ENCODE data around the gene NDUFB1.

DNA sequence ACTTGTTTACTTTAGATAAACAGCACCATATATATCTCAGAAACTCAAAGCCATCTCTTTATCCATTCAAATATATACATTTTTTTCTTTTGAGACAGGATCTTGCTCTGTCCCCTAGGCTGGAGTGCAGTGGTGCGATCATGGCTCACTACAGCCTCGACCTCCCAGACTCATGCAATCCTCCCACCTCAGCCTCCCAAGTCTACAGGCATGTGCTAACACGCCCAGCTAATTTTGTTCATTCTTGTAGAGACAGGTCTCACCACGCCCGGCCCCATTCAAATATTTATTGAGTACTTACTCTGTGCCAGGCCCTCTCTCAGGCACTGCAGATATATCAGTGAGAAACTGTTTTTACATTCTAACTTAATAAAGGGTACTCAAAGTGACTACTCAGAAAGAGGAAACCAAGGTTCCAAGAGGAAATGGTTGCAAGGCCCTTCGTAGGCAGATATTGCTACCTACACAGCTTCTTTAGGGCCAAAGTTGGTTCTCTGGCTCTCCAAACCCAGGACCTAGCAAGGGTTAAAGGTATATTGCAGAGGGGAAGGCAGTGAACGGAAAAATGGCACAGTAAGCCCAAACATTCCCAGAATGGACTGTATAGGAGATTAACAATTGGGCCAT, 18.0 kb downstream of the NDUFB1 start:
- no peak for TF ChIP-seq POLR2A (IDR thresholded peaks at IDR 0.05)
- TF ChIP-seq, protein P1, sequence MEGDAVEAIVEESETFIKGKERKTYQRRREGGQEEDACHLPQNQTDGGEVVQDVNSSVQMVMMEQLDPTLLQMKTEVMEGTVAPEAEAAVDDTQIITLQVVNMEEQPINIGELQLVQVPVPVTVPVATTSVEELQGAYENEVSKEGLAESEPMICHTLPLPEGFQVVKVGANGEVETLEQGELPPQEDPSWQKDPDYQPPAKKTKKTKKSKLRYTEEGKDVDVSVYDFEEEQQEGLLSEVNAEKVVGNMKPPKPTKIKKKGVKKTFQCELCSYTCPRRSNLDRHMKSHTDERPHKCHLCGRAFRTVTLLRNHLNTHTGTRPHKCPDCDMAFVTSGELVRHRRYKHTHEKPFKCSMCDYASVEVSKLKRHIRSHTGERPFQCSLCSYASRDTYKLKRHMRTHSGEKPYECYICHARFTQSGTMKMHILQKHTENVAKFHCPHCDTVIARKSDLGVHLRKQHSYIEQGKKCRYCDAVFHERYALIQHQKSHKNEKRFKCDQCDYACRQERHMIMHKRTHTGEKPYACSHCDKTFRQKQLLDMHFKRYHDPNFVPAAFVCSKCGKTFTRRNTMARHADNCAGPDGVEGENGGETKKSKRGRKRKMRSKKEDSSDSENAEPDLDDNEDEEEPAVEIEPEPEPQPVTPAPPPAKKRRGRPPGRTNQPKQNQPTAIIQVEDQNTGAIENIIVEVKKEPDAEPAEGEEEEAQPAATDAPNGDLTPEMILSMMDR (IDR thresholded peaks at IDR 0.05), result no peak

Measured in heart left ventricle (tissue), 13 donors.